Endothelial cell of hepatic sinusoid (primary cell): Measurements from ENCODE around the gene SLC35D2.

Experiments used
- in situ Hi-C: cut with HindIII; loops from 2 replicates; pipeline ENCODE4 v1.10.0; 2017; ENCODE audit warnings: low sequenced_read_pairs

Gene SLC35D2

DNA sequence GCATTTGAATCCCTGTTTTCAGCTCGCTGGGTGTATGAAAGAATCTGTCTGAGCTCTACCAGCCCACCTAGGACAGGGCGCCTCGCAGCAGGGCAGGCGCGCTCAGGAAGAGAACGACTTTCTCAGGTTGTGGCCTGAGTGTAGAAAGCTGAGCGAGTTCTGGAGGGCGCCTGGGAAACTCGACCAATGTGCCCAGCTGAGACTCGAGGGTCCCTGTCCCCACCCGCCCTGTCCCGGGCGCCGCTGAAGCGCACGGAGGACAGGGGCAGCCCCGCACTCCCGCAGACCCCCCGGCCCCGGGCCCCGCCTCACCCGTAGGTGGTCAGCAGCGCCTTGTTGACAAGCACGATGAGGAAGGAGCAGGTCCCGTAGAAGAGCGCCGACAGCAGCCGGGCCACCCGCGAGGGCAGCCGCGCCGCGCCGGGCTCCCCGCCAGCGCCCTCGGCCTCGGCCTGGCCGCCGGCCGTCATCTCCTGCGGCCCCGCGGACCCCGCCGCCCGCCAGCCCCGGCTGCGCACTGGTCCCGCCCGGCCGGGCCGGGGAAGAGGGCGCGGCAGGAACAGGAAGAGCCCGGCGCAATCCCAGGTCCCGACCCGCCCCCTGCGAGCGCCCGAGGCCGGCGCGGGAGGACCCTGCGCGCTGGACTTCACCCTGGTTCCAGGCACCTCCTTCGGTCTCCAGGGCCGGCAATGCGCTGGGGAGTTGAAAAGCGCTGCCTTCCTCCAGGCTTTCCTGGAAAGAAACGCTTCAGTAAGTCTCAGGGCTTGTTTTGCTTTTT lies at the start of gene SLC35D2:
SLC35D2 (minus strand) TSS at position 547 of the 778 bp plus-strand sequence; CDS start at position 470, 77 bp downstream.
- in situ Hi-C loops: no loop called here

DNA sequence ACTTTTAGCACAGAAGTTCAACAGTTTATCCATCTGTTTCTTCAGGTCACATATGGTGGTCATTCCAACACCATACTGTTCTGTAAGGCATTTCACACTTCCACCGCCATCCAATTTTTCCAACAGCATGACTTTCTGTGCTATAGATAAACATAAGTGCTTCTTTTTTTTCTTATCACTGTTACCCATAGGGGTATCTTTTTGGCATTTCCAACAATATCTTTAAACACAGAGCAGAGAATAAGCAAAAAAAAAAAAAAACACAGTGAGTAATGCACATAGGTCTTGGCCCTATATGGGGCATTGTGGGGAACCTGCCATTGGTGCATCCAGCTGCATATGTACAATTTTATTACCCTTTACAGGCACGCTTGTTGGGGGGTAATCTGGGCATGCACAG lies 46.9 kb upstream of the SLC35D2 start:
- in situ Hi-C loops: no loop called here

DNA sequence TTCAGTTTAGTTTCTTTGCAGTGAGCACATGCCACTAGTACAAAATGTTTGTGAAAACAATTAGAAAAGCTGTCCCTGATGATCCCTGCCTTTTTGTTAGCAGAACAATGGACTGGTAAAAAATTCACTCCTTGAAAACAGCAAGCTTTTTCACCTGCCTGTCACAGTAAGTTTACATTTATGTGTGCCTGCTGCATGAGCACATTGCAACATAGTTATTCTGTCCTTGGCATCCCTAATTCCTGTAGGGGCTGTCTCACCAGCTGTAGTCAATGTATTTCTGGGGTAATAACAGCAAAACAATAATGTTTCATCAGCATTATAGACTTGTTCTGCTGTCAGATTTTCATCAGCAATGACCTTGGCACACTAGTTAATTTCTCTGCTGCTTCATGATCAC lies 46.2 kb upstream of the SLC35D2 start:
- in situ Hi-C loops: loop anchor here (5.0 kb wide), 1 partner anchor 97 kb away; no protein-coding TSS in a partner anchor

DNA sequence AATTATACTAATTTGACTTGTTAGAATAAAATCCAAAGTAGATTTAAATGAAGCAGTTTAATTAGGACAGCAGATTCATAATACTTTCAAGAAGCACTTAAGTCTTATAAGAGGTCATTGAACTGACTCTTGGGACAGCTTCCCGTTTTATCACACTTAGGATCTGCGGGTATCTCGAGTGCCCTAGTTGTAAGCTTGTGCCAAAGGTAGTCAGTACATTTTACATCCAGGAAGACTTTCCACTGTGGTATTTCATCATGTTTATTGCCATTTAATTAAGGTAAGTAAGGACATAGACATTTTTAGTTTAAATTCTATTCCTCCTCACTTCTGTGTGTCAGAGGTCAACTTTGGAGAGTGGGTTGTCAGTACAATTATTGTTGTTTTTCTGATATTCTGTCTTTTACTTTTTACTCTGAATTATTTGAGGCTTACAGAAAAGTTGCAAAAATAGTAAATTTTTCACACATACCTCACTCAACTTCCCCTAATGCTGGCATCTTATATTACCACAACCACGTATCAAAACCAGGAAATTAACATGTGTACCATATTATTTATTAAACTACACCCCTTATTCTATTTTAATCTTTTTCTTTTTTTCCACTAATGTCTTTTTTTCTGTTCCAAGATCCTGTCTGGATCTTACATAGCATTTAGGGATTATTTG lies 42.1 kb upstream of the SLC35D2 start:
- in situ Hi-C loops: loop anchor here (5.0 kb wide), 1 partner anchor 93 kb away; no protein-coding TSS in a partner anchor

DNA sequence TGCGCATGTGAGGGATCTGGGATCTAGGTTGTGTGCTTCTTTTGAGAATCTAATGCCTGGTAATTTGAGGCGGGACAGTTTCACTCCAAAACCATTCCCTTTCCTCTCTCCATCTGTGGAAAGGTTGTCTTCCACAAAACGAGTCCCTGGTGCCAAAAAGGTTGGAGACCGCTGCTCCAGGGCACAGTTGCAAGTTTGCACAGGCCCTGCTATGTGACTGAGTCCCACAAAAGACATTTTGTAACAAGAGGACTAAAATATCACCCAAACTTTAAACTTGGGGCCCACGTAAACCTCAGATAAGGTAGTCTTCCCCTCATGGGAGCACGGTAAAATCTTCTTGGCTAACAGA lies 40.5 kb upstream of the SLC35D2 start:
- in situ Hi-C loops: no loop called here

DNA sequence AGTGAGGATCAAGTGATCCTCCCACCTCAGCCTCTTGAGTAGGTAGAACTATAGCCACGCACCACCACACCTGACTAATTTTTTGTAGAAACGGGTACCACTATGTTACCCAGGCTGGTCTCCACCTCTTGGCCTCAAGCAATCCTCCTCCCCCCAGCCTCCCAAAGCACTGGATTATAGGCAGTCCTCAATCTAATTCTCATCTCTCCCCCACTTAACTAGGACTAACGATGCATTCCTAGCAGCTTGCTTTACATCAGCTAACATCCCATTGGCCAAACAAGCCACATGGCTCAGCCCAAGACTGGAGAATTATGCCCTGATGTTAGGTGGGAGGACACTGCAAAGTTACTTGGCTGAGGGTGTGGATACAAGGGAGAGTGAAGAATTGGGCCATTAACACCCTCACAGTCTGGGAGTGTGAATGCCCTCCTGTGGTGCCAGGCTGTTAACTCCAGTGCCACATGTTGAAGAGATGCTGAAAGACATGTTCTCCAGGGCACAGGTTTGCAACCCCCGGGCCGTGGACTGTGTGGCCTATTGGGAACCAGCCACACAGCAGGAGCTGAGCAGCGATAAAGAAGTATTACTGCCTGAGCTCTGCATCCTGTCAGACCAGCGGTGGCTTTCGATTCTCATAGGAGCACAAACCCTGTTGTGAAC lies 39.9 kb upstream of the SLC35D2 start:
- in situ Hi-C loops: no loop called here

DNA sequence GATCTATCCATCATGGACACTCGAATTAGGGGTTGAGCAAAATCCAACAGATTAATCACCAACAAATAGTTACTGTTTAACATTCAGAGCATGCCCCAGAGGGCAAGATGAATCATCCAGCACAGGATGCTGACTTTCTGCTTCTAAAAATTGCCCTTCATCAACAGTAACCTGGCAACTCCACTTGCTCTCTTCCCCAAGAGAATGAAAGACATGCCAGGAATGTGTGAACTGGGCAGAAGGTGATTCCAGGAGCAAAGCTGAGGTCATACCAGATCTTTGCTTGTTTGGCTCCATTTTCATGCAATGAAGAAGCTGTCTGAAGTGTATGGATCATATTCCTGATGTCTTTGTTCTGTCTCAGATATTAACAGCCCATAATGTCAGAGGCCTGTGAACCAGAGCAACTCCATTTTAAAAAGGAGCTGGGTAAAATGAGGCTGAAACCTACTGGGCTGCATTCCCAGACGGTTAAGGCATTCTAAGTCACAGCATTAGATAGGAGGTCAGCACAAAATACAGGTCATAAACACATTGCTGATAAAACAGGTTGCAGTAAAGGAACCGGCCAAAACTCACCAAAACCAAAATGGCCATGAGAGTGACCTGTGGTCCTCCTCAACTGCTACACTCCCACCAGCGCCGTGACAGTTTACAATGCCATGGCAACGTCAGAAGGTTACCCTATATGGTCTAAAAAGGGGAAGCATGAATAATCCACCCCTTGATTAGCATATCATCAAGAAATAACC lies 37.1 kb upstream of the SLC35D2 start:
- in situ Hi-C loops: no loop called here

DNA sequence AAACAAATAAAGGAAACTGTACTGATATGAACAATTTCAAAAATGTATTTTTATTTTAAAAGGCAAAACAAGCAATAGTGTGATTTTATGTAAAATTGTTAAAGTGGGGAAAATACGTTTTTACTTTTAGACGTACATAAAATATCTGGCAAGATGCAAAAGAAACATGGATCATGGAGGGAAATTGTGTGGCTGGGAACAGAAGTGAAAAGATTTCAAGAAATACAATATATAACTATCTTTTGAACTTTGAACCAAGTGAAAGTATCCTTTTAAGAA lies 36.1 kb upstream of the SLC35D2 start:
- in situ Hi-C loops: no loop called here

DNA sequence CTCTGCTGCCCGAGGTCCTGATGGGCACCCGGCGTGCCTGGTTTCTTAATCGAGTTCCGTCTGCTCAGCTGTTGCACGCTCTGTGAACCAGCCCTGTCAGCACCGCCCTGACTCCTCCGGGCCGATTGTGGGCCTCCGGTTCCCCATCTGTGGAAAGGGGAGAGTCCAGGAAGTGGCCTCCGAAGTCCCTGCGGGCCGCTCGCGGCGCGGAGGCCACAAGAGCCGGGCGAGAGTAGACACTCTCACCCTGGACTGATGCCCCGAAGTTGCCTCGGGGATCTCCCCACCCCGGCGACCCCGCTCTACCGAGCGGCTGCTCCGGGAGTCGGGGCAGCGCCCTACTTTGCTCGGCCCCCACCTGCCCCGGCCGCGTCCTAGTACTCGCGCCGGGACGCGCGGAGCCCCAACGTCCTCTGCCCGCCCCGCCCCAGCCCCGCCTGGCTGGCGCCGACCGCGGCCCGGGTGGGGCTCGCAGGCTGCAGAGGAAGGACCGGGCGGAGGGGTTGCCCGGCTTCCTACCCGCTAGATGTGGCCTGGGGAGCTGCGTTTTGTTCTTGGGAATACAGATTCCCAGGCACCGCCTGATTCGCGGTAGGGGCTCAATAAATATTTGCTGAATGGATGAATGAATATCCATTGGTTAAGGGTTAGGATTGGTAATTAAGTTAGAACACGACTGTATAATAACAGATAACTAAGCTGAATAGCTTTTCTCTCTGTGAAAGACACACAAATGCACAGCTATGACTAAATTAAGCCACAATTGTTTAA lies 35.6 kb upstream of the SLC35D2 start:
- in situ Hi-C loops: no loop called here

DNA sequence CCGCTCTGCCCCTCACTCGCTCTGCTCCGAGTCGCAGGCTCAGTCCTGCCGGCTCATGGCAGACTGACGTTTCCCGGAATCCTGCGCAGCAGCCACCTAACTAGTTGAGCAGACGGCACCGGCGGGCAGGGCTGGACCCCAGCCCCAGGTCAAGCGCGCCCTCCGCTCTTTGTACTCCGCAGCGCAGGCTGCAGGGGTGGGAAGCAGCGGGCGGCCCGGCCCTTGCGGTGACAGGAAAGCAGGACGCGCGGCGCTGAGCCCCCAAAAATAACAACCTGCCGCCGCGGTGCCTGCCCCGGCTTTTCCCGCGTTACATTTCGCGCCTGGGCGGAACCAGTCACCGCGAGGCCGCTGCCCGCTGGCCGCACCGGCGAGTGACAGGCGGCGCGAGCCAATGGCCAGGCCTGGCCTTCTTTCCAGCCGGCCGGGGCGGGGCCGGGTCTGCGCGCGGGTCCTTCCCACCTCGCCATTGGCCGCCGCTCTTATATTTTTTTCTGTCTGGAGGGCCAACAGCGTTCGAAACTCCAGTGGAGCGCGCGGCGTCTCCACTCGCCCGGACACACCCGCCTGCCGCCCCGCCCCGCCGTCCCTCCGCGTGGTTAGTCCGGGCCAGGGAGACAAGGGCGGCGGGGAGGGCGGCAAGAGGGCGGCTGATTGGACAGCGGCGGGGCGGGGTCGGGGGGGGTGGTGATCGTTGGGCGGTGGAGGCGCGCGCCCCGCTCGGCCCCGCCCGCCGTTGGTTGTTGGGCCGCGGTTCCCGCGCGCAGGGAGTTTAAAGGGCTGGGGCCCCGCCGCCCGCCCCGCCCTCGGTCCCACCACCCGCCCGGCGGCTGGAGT lies 34.8 kb upstream of the SLC35D2 start, which contains the start of gene ZNF367:
ZNF367 (minus strand) TSS at position 288 of the 837 bp plus-strand sequence. CDS start 338 bp downstream, outside the sequence.
- in situ Hi-C loops: no loop called here

DNA sequence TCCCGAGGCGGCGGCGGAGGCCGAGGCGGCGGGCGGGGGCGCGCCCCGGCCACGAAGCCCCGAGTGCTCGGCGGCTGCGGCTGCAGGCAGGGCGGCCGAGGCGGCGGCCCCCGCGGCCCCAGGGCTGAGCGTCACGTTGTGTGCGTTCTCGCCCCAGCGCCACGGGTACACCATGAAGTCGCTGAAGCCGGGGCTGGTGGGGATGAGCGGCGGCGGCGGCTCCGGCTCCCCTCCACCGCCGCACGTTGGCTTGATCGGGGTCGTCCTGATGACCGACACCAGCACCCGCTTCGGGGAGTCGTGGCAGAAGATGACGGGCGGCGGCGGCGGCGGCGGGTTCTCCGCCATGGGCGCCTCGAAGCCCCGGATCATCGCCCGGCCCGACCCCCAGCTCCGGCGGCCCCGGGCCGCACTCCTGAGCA lies 34.2 kb upstream of the SLC35D2 start:
- in situ Hi-C loops: no loop called here

DNA sequence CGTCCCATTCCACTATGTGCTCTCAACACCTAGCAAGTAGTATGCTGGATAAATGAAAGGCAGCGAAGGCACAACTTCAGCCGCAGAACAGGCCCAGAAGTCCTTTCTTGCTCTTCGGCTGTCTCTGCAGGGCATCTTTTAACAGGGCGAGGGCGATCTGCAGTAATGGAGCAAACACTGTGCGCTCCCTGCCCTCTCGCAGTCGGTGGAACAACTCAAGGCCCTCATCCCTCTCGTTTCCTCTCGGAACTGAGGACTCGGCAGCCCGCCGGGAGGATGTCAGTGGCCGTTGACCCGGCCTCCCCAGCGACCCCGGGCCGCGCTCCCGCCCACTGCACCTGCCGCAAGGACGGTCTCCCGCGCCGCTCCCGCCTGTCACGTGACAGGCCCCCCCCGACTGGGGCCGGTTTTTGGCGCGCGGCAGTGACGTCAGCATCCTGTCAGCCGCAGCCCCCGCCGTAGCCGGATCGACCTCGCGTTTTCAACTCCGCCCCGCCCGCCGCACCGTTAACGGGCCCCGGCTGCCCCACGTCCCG lies 33.6 kb upstream of the SLC35D2 start:
- in situ Hi-C loops: no loop called here

DNA sequence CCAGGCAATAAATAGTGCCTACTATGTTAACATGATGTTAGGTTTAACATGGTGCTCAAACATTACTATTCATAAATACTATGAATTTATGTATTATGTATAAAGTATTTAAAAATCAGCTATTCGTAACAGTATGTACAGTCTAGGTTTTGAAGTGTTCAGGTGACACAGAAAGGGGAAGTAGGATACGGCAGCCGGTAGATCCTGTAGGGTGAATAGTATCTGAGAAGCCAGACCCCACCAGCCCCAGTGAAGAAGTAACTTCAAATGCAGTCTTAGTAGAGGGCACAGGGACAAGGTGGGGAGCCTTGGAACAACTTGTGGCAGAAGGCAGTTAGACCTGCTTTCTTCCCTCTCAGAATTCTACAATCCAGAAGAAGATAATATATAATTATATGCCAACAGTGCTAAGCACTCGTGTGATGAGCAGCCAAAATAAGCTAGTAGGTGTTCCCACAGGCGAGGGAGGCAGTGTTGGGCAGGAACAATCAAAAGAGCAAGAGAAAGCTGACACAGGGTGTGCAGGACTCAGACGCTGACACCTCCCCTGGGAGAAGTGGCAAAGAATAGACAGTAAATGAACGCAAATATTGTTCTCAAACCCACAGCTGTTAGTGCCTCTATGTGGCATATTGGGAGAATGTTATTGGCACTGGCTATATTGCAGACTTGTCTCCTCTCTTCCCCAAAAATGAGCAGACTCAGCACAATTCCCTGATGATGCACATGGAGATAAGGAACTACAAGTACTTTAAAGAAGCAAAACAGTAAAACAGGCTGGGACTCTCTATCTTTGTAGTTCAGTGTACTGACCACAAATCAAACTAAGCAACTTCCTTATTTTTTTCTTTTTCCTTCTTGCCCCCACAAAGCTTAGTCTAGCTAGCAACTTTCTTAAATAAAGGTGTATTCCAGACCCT lies 30.1 kb upstream of the SLC35D2 start:
- in situ Hi-C loops: no loop called here

DNA sequence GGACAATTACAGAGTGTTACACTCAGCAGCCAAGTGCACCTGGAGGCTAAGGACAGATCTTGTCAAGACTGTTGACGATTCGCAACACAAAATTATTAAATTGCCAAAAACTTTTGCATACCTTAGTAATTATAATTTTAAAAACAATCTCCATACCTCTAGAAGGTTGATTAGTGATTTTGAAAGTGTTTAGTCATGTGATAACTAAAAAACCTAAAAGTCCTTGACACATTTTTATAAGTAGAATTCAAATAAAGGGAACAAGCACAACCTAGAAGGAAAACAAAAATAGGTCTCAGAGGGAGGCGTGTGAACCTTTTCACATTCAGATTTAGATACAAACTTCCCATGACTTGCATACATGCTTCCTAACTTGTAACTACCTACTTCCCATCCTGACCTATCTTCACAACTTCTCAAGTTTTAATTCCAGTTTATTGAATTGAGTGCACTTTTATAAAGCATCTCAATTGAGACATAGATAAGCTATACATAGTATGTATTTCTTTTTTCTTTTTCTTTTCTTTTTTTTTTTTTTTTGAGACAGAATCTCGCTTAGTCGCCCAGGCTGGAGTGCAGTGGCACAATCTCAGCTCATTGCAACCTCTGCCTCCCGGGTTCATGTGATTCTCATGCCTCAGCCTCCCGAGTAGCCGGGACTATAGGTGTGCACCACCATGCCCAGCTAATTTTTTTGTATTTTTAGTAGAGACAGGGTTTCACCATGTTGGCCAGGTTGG lies 28.8 kb upstream of the SLC35D2 start:
- in situ Hi-C loops: no loop called here

DNA sequence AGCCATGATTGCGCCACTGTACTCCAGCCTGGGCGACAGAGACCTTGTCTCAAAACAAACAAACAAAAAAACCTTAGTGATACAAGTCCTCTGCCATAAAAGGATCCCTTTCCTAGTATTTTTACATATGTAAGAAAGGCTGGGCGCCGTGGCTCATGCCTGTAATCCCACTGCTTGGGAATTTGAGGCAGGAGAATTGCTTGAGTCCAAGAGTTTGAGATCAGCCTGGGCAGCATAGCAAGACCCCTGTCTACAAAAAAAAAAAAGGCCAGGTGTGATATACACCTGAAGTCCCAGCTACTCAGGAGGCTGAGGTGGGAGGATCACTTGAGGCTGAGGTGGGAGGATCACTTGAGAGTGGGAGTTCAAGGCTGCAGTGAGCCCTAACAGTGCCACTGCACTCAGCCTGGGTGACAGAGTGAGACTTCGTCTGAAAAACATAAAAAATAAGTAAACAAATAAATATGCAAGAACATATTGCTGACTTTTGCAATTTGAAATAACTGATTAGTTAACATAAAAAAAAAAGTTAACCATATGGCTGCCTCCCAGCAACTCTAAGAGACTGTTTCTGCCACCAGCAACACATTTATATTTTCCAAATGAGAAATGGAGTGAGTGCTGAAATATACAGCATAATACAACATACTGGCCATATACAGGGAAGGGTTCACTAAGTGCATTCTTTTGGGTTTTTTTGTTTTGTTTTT lies 27.8 kb upstream of the SLC35D2 start:
- in situ Hi-C loops: no loop called here

DNA sequence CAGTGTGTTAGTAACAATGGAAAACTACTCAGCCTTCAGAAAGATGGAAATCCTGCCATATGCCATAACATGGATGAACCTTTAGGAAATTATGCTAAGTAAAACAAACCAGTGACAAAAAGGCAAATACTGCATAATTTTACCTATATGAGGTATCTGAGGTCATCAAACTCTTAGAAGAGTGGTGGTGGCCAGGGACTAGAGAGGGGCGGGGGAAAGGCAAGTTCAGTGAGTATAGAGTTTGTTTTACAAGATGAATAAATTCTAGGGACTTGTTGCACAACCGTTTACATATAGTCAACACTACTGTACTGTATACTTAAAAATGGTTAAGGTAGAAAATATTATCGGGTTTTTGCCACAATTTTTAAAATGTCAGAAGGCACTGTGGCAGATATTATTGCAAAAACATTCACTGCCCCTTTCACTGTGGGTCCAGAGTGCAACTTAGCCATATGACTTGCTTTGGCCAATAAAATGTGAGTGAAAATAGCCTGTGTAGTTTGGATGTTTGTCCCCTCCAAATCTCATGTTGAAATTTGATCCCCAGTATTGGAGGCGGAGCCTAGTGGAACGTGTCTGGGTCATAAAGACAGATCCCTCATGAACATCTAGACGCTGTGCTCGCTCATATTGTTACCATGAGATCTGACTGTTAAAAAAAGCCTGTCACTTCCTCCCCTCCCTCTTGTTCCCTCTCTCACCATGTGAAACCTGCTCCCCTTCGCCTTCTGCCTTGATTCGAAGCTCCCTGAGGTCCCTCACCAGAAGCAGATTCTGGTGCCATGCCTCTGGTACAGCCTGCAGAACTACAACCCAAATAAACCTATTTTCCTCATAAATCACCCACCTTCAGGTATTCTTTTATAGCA lies 25.1 kb upstream of the SLC35D2 start:
- in situ Hi-C loops: no loop called here
